Measurements from ENCODE around the gene PITPNM1.

Gene PITPNM1

GRCh38 chr11:67492069-67492727 is 13.0 kb downstream of the PITPNM1 start:
- H3K27ac ChIP-seq (replicated peaks): no peak overlapping the region
- no peak for TF ChIP-seq CTCF (IDR thresholded peaks at IDR 0.05; ENCODE audit: insufficient read depth, low read length)
- TF ChIP-seq POLR2AphosphoS5 (IDR thresholded peaks at IDR 0.05; ENCODE audit: low read depth): no peak
- no peak for TF ChIP-seq GABPA (IDR thresholded peaks at IDR 0.05; ENCODE audit: low read depth)
- no peak for TF ChIP-seq SPI1 (IDR thresholded peaks at IDR 0.05; ENCODE audit: borderline replicate concordance, low read depth)
- no peak for TF ChIP-seq REST (IDR thresholded peaks at IDR 0.05; ENCODE audit: insufficient replicate concordance, low read depth)
- no peak for DNase-seq (ENCODE audit: low read depth in 1 of 2, low spot score in 1 of 2)

GRCh38 chr11:67491276-67492068 is 13.7 kb downstream of the PITPNM1 start:
- Histone ChIP-seq H3K27me3 (ENCODE audit: insufficient read depth, poor library complexity, severe bottlenecking) (no peaks in the 10 kb centered on the region), H3K4me3 (replicated peaks; ENCODE audit: insufficient read depth, low read length) (no peak overlapping the region), H3K27ac (replicated peaks) (no peak overlapping the region)
- no peak for TF ChIP-seq SPI1 (IDR thresholded peaks at IDR 0.05; ENCODE audit: borderline replicate concordance, low read depth)
- no peak for TF ChIP-seq REST (IDR thresholded peaks at IDR 0.05; ENCODE audit: insufficient replicate concordance, low read depth)
- TF ChIP-seq CTCF (IDR thresholded peaks at IDR 0.05; ENCODE audit: insufficient read depth, low read length): no peak
- TF ChIP-seq POLR2AphosphoS5 (IDR thresholded peaks at IDR 0.05; ENCODE audit: low read depth): no peak; the same call in 1 of the 2 replicates
- TF ChIP-seq GABPA (IDR thresholded peaks at IDR 0.05; ENCODE audit: low read depth): no peak
- no peak for DNase-seq (ENCODE audit: low read depth in 1 of 2, low spot score in 1 of 2)

More at GRCh38 chr11:67492069-67492727, 13.0 kb downstream of the PITPNM1 start:
- no peaks in the 10 kb centered on the region for H3K27me3 ChIP-seq (ENCODE audit: insufficient read depth, poor library complexity, severe bottlenecking)
- H3K4me3 ChIP-seq (replicated peaks; ENCODE audit: insufficient read depth, low read length): no peak overlapping the region

- no peak for TF ChIP-seq GABPA (IDR thresholded peaks at IDR 0.05; ENCODE audit: low read depth)
- no peak for TF ChIP-seq CTCF (IDR thresholded peaks at IDR 0.05; ENCODE audit: insufficient read depth, low read length)
- no peak for TF ChIP-seq POLR2AphosphoS5 (IDR thresholded peaks at IDR 0.05; ENCODE audit: low read depth)
- no peak for TF ChIP-seq SPI1 (IDR thresholded peaks at IDR 0.05; ENCODE audit: borderline replicate concordance, low read depth)
- TF ChIP-seq REST (IDR thresholded peaks at IDR 0.05; ENCODE audit: insufficient replicate concordance, low read depth): no peak
- Histone ChIP-seq H3K27me3 (ENCODE audit: insufficient read depth, poor library complexity, severe bottlenecking) (no peaks in the 10 kb centered on the region), H3K4me3 (replicated peaks; ENCODE audit: insufficient read depth, low read length) (no peak overlapping the region), H3K27ac (replicated peaks) (no peak overlapping the region)
- DNase-seq (ENCODE audit: low read depth in 1 of 2, low spot score in 1 of 2): no peak
Observed at GRCh38 chr11:67490727-67491065, 14.5 kb downstream of the PITPNM1 start.

All from HL-60 (cell line).